Stimulated activated CD4-positive, alpha-beta T cell treated with anti-CD3 and anti-CD28 coated beads, Interleukin-1b, Interleukin-23, amount 100 ng/mL, for 1 hour (primary cell): ENCODE results near the gene NPHP4.

Source experiments
- DNase-seq, 2 donors: peaks; one replicate each; pipeline ENCODE4 v3.0.0-alpha.2; 2020; ENCODE audit warnings: low read depth in 2 of 2

NPHP4 gene

DNA sequence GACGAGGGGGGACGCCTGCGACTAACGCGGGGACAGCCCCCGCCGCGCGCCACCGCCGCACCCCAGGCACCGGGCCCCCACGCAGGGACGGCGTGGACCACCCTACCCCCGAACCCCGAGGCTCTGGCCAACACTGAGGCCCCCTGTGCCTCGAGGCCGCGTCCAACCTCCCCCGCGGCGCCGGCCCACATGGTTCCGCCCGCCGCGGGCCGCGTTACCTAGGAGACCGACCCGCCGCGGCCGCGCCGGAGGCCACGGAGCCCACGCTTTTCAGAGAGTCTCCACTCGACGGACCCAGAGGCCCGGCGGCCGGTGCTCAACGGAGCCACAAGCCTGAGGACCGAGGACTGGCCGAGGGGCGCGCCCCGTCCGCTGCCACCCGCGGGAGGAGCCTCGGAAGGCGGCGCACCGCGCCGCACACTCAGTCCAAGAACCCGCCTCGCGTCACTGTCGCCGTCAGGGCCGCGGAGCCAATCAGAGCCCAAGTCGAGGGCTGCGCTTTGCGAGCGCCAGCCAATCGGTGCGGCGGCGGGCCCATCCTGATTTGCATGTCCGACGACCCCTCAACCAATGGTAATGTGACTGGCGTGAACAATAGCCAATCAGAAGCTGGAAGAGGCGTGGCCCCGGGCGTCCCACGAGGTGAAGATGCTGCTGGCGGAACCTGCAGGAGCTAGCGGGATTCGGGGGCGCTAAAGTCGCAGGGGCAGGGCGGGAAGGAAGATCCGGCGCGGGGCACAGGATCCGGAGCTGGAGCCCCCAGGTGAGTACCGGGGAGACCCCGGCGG, at the start of gene NPHP4:
TSS of gene NPHP4 (minus strand) at position 400 of the 788 bp plus-strand sequence. CDS start 6,136 bp downstream, outside the sequence.
- peak; percentile 97 for DNase-seq

DNA sequence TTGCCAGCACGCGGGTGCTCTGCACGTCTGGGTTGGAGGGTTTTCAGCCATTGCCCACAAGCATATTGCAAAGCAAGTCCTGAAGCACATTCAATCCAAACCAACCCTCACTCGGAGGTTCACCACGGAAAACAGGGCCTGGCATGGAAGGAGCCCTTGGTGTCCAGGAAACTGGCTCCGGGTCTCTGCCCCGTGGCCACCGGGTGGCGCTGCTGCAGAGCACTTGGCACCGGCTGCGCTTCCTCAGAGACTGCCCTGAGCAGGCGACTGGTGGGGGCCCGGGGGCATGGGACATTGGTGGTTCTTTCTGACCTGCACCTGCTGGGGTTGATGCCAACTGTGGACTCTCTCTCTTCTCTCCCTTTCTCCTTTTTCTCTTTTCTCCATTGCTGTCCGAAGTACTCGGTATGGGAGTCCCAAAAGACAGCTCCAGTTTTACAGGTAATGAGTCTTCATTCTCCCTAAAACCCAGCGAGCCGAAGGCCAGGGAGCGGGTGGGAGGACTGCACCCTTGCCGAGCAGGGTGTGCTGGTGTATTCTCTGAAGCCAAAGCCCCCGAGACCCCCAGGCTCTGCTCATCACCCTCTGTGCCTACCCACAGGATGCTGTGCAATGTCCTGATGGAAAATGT, 49.3 kb upstream of the NPHP4 start:
- DNase-seq, result no peak

DNA sequence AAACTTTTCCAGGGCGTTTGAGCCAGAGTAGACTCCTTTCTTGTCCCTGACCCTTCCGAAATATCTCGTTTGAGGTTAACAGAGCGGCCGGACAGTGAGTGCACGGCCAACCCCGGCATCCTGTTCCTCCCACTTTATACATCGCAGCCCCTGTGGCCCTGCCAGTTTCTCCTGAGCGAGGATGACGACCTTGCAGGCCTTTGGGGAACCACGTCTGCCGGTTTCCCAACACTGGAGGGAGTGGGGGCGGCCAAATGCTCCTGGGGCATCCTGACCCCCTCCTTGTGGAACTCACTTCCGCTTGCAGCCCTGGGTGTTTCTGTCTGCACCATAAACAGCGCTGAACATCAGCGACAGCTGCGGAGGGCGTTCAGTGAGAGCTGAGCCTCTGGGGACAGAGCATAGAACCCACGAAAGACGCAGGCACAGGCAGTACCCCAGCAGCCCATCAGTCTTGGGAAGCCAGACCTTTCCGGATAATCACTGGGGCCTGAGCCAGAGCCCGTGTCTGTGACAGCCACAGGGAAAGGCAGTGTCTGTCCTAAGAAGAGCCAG, 48.7 kb upstream of the NPHP4 start:
- DNase-seq, result no peak

GRCh38 chr1:6040444-6040843, 48.2 kb upstream of the NPHP4 start:
- no peak for DNase-seq

- no peak for DNase-seq
These were observed 46.8 kb upstream of the NPHP4 start for GRCh38 chr1:6039031-6039430.

DNA sequence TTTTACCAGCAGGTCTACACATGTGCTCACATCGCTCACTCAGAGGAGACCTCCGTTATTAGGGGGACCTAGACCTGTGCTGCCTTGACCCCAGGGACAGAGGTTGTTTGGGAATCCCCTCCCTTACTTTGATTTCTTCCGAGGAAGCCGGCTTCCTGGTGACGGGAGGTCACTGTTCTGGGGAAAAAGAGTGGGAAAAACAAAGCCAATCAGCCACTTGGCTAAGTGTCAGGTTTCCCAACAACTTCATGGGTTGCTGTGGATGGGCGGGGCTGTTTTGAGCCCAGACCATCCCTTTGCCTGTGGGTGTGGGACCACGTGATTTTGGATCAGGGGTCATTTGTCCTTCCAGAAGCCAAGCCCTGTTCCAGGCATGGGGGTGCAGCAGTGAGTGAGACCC, 46.4 kb upstream of the NPHP4 start:
- no peak for DNase-seq

DNA sequence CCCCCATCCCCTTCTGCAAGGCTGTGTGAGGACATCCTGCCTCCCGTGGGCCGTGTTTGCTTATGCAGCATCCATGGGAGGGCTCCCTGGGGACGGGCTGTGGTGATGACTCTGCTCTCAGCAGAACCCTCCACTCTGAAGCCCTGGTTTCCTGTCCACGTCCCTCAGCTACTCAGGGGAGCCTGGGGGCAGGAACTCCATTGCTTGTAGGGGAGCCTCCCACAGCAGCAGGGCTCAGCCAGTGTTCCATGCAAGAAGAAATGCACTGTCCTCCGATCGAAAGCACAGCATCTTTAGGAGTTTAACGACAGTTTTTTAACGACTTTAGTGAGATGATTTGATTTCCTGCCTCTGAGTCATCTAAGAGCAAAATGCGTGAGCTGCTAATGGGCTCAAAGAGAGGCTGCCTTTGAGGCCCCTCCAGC, 45.1 kb upstream of the NPHP4 start:
- no peak for DNase-seq

GRCh38 chr1:6035719-6036118, 43.5 kb upstream of the NPHP4 start:
- DNase-seq, result no peak

- DNase-seq, result no peak
These were observed 43.1 kb upstream of the NPHP4 start for GRCh38 chr1:6035303-6035702.

DNA sequence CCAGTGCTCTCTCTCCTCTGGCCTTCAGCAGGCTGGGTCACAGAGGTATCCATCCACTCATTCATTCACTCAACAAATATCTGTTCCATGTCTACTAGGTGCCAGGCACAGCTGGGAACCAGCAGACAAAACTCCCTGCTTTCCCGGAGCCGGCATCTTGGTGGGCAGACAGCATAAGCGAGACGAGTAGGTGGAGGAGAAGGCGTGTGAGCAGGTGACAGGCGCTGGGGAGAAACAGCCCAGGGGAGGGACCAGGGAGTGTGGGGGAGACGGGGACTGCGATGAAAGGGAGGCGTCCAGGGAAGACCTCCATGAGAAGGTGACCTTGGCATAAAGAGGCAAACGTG, 42.5 kb upstream of the NPHP4 start:
- DNase-seq, result no peak

DNA sequence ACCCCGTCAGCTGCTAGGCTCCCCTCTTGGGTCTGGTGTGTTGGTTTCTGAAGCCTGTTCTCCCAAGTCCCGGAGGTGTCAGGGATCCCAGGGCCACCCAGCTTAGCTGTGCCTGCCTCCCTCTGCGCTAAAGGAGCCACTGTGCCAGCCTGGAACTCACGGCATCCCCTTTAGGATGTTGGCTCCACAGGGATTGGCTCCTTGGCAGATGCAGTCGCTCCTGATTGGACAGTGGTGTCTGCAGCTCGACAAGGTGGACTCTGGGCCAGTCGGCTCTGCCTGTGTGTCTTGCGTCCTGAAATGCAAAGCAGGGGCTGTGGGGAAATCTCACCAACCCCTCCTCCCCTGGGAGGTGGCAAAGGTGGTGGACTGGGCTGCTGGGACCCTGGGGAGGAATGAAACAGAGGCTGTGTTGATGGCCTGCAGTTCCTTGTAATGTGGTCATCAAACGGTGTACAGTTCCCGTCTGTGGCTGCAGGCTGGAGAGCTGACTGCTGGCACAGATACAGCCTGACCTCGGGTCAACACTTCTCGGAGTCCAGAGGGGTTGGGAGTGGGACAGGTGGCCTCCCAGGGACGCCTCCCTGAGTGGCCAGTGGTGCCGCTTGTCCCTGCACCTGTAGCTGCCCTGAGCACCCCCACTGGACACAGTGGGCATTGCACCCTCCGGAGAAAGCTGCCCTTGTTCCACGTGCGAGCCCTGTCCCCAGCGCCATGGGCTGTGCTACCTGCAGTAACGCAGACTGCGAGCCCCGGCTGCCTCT, 41.9 kb upstream of the NPHP4 start:
- DNase-seq, result no peak

GRCh38 chr1:6033124-6033523, 40.9 kb upstream of the NPHP4 start:
- DNase-seq, result no peak

- DNase-seq, result no peak
These were observed 38.5 kb upstream of the NPHP4 start for GRCh38 chr1:6030547-6031261.

GRCh38 chr1:6030132-6030531, 37.9 kb upstream of the NPHP4 start:
- DNase-seq, result no peak

- no peak for DNase-seq
These were observed 37.1 kb upstream of the NPHP4 start for GRCh38 chr1:6029351-6029750.

- peak in 1 of 2 donors; percentile 23 for DNase-seq
These were observed 36.0 kb upstream of the NPHP4 start for GRCh38 chr1:6028042-6028850.

GRCh38 chr1:6027591-6027990, 35.4 kb upstream of the NPHP4 start:
- DNase-seq, result no peak

DNA sequence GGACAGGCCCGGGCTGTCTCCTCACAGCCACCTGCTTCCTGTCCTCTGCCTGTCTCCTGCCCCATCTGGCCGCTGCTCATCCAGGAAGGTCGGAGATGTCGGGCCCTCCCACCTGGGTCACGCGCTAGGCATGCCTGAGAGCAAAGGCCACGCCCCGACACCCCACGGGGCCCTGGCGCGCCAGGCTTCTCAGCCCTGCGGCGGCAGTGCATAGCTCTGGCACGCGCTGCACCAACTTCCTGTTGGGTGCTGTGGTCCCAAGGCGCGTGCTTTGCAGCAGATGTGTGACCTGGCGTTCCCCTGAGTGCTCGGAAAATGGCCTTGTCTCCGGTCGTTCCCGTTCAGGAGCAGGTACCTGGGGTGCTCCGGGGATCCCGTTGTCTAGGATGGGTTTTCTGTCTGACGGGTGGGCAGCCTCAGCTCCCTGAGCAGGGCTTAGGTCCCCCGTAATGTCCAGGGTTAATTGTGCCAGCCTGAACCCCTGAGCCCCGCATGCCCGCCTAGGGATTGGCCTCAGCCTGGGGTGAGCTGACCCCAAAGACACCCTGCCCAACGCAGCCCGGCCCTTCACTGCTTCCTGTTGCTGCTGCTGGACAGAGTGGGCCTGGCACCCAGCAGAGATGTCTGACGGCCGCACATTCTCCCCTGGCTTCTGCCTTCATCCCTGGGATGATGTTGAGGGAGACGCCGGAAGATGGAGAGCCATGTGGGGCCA, 34.0 kb upstream of the NPHP4 start:
- peak; percentile 77 to 78 for DNase-seq

GRCh38 chr1:6025269-6026094, 33.3 kb upstream of the NPHP4 start:
- no peak for DNase-seq
